Measurements from ENCODE around the gene ZBTB20. TPM values are rescaled to one million over a fixed set of nuclear protein-coding genes. Genes with fewer than 3 reads are reported as not detected.

ZBTB20 gene
- total RNA-seq, 1 donor from 2014 or later = 11.2 TPM

GRCh38 chr3:114770874-114771273 lies 376.2 kb downstream of the ZBTB20 start:
- TF ChIP-seq CTCF (conservative IDR thresholded peaks at IDR 0.05; ENCODE audit: low read depth, low read length) = no peak
- no peak overlapping the region for H3K4me3 ChIP-seq (ENCODE audit: low read depth, low read length)
- DNase-seq (ENCODE audit: low read depth) = no peak

GRCh38 chr3:114764056-114764492 lies 383.0 kb downstream of the ZBTB20 start:
- H3K4me3 ChIP-seq (ENCODE audit: low read depth, low read length) = no peak overlapping the region
- no peak for DNase-seq (ENCODE audit: low read depth)
- TF ChIP-seq CTCF (conservative IDR thresholded peaks at IDR 0.05; ENCODE audit: low read depth, low read length) = no peak

GRCh38 chr3:114762144-114762543 lies 384.9 kb downstream of the ZBTB20 start:
- no peak overlapping the region for H3K4me3 ChIP-seq (ENCODE audit: low read depth, low read length)
- TF ChIP-seq CTCF (conservative IDR thresholded peaks at IDR 0.05; ENCODE audit: low read depth, low read length) = no peak

GRCh38 chr3:114760679-114761078 lies 386.4 kb downstream of the ZBTB20 start:
- no peak for DNase-seq (ENCODE audit: low read depth)
- no peak for TF ChIP-seq CTCF (conservative IDR thresholded peaks at IDR 0.05; ENCODE audit: low read depth, low read length)
- no peak overlapping the region for H3K4me3 ChIP-seq (ENCODE audit: low read depth, low read length)

More at GRCh38 chr3:114762144-114762543, 384.9 kb downstream of the ZBTB20 start:
- DNase-seq (ENCODE audit: low read depth) = no peak

- no peak for TF ChIP-seq CTCF (conservative IDR thresholded peaks at IDR 0.05; ENCODE audit: low read depth, low read length)
- no peak for DNase-seq (ENCODE audit: low read depth)
- peak overlapping the region; percentile 54 for H3K4me3 ChIP-seq (ENCODE audit: low read depth, low read length)
Measured at GRCh38 chr3:114758831-114759699, 388.0 kb downstream of the ZBTB20 start.

- TF ChIP-seq CTCF (conservative IDR thresholded peaks at IDR 0.05; ENCODE audit: low read depth, low read length) = no peak
- no peak for DNase-seq (ENCODE audit: low read depth)
- no peak overlapping the region for H3K4me3 ChIP-seq (ENCODE audit: low read depth, low read length)
Measured at GRCh38 chr3:114756506-114757279, 390.4 kb downstream of the ZBTB20 start.
